ENCODE data around the gene NPSR1.

GRCh38 chr7:34842782-34843181 lies 184.8 kb downstream of the NPSR1 start:
- TF ChIP-seq CTCF (IDR thresholded peaks at IDR 0.05) (no peak), POLR2A (IDR thresholded peaks at IDR 0.05) (no peak)

All from heart left ventricle (tissue), 13 donors.